Endometrium (tissue), 2 donors: ENCODE data around the gene TNS4.

Experiments used
- FAIRE-seq: peaks from 2 replicates; lab custom pipeline; 2012; peaks lifted over from hg19 to GRCh38; lab: Jason Lieb, UNC
- donor health status: control.
- donor health status: control.

TNS4 gene

DNA sequence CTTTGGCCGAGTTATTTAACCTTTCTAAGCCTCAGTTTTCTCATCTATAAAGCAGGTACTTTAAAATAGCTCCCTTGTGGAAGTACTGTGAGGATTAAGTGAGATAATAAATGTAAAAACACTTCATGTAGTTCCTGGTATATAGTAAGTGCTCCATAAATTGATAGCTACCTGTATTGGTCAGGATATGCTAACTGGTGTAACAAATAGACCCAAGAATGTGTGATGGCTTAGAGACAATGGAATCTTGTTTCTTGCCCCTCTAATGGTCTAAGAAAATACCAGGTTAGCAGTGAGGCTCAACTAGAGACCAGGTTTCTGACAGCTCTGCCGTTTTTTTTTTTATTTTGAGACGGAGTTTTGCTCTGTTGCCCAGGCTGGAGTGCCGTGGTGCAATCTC is 34.0 kb upstream of the TNS4 start:
- FAIRE-seq, result no peak

- FAIRE-seq, result no peak
Observed at GRCh38 chr17:40534371-40535189, 33.2 kb upstream of the TNS4 start.

DNA sequence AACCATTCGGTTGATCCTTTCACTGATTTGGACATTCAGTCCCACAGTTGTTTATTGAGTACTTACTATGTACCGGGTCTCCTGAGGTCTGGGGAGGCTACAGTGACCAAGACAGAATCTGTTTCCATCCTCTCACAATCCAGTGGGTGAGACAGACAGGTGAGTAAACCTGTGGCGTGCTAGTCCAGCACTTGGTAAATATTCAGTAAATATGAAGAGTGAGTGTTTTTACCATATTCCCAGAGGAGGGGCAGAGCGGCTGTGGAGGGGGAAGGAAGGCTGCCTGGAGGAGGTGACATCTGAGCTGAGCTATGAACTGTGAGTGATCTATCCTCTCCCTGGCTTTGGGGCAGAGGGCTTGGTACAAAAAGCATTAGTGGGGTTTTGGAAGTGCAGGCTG is 32.5 kb upstream of the TNS4 start:
- no peak for FAIRE-seq

DNA sequence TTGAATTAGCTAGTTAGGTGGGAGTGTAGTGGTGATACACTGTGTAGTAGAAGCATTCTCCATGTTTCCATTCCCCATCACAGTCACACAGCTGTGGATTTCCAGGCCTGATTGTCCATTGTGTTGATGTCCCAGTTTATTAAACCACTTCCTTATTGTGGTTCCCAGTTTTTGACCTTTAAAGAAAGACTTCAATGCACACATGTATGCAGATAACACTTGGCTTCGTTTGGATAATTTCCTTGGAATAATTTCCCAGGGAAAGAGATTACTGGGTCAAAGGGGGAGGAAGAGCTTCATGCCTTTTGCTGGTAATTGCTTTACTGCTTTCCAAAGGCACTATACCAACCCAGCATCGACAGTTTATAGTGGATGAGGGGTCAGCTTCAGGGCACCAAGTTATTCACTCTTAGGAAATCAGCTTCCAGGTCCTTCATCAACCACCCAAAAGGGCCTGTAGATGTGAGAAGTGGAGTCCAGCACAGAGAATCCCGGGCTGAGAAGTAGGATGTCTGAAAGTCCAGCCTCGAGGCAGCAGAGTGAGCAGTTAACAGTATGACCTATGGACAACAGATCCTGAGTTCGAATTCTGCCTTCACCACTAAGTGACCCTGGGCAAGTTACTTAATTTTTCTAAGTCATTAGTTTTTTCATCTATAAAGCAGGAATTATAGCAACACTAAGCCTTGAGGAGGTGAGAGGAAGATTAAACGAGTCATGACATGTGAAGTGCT is 31.3 kb upstream of the TNS4 start:
- FAIRE-seq, result no peak

DNA sequence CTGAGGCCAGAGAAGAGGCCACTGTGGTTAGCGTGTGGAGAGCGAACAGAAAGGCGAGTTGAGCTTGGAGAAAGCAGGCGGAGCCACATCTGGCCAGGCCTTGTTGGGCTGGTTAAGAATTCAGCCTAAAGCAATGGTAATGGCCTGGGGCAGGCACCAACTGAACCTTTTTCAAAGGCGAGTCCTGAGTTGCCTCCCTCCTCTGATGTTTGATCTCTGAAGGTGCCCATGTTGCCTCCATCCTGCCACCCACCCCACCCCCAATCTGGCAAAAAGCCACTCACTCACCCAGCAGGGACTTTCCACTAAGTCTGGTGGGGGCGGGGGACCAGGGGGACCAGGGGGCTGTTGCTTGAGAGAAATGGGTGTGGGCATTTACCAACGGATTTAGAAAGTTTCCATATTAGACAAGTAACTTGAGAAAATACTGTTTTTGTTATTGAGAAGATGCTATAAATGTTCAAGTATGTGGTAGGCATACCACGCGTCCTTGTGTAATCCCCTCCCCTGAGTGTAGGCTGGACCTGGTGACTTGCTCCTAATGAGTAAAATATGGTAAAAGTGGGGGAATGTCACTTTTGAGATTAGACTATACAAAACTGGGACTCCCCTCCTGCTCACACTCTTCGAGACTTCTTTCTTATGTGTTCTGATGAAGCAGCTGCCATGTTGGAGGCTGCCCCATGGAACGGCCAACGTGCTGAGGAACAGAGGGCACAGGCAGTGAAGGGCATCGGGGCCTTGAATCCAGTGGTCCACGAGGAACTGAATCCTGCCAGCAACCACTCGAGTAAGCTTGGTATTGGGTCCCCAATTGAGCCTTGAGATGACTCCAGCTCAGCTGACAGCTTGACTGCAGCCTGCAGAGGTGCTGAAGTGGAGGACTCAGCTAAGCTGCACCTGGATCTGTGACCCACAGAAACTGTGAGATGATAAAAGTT is 29.9 kb upstream of the TNS4 start:
- no peak for FAIRE-seq

DNA sequence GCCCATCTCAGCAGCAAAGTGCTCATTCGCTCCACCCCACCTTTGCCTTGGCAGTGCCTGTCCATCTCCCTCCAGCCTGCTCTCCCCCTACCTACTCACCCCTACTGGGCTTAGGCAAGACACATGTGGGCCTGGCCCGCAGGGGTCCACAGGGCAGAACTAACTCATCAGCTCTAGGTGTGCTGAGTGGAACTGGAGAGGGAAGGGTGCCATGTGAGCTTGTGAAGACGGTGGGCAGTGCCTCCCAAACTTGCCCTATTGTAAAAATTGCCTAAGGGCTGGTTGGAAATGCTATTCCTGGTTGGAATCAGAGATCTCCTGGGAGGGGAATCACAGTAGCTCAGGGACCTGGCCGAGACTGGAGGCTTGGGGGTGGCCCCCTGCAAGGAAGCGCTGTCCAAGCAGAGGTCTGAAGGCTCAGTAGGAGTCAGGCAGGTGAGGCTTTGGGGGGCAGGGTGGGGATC is 29.1 kb upstream of the TNS4 start:
- no peak for FAIRE-seq

DNA sequence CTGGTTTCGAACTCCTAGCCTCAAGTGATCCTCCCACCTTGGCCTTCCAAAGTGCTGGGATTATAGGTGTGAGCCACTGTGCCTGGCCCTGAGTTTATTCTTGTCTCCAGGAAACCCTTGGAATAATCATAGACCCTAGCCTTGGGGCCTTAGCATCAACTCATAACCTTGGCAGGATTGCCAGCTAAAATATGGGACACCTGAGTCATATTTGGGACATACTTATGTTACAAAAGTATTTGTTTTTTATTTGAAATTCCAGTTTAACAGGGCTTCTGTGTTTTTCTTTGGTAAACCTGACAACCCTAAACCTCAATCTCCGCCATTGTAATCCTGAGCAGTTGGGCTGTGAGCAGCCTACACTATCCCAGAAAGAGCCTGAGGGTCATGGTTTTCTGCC is 28.6 kb upstream of the TNS4 start:
- no peak for FAIRE-seq

- no peak for FAIRE-seq
Observed at GRCh38 chr17:40528692-40529417, 27.4 kb upstream of the TNS4 start.

GRCh38 chr17:40526668-40527067 is 25.2 kb upstream of the TNS4 start:
- no peak for FAIRE-seq

DNA sequence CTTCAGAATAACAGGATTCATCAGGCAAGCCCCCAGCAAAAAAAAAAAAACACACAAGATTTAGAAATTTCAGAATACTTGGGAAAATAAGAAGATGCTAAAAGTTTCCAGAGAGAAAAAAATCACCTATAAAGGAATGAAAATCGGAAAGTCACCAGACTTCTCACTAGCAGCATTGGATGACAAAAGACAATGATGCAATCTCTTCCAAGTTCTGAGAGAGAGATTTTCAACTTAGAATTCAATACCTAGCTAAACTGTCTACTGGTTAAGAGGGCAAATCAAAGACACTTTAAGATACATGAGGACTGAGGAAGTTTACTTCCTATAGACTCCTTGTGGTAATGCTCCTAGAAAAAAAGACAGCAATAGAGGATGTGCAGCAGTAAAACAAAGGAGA is 23.9 kb upstream of the TNS4 start:
- FAIRE-seq, result no peak

DNA sequence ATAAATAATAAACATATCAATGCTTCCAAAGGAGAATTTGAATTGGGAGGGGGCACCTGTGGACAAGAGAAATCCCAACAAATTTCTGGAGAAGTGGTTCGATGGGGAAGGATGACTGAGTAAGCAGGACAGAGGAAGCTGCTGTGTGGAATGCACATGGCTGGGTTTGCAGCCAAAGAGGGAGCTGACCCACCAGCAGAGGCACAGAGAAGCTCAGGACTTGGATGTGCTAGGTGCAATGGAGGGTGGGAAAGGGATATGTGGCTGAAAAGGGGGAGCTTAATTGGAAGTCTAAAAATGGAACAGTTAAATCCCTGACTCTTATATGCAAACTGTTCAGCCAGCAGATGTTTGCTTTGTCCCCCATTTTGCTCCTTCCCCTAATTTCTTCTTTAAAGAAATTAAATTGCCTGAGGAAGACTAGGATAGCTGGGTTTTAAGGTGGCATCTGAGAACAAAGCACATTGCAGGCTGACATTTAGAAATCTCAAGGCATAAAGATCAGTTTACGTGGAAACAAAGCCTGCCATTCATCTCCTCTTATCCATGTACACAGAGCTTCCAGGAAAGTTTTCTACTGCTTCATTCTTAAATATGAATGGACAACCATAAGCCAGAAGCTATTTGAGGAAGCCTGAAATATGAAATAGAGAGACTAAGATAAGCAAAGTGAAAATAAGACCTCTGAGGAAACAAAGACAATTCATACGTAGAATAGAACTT is 23.0 kb upstream of the TNS4 start:
- FAIRE-seq, result no peak

GRCh38 chr17:40522961-40523310 is 21.5 kb upstream of the TNS4 start:
- FAIRE-seq, result no peak

DNA sequence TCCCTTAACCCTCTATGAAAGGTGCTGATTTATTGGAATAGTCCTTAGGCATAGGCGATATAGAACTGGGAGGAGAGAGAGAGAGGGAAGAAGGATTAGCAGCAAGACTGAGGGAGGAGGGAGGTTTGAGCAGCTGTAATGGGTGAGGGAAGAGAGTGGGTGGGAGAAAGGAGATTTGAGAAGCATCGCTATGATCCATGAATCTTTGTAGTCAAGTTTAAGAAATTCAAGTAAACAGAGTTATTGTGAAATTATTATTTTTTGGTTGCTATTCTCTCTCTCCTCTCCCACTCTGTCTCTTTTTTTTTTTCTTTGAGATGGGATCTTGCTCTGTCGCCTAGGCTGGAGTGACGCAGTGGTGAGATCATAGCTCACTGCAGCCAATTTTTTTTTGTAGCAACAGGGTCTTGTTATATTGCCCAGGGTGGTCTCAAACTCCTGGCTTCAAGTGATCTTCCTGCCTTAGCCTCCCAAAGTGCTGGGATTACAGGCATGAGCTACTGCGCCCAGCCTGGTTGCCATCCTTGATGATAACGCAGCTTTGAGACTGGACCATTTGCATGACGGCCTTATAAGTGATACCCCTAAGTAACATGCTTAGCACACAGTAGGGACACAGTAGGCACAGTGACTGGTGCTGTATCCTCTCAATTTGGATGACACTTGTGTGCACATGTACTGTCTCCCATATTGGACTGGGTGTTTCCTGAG is 21.0 kb upstream of the TNS4 start:
- FAIRE-seq, result no peak

- FAIRE-seq, result no peak
Observed at GRCh38 chr17:40520991-40521453, 19.6 kb upstream of the TNS4 start.

DNA sequence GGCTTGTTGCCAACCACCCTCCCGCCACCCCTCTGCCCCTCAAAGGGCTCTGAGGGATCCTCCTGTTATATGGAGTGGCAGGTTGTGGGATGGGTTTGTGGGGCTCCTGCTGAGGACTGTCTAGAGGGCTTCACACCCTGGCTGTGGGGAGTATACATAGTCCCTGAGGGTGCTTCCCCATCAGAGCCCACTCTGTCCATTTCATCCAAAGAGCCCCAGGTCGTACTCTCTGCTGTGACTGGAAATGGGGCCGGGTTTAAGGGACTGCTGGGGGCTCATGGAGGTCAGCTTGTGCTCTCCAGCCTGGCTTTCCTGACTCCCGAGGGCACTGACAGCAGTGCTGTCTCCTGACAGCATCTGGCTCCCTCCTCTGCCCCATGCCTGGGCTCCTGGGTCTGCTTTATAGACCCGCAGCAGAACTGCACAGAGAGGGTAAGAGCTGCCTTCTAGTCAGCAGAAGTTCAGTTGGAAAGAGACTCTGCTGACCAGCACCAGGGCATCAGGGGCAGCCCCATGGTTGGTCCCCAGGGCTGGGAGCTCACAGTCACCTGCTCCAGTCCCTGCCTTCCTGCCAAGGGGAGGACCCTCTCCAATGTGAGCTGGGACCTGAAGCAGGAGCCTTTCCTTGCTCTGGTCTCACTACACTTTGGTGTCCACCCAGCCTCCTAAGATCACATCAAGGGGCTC is 17.8 kb upstream of the TNS4 start:
- no peak for FAIRE-seq

DNA sequence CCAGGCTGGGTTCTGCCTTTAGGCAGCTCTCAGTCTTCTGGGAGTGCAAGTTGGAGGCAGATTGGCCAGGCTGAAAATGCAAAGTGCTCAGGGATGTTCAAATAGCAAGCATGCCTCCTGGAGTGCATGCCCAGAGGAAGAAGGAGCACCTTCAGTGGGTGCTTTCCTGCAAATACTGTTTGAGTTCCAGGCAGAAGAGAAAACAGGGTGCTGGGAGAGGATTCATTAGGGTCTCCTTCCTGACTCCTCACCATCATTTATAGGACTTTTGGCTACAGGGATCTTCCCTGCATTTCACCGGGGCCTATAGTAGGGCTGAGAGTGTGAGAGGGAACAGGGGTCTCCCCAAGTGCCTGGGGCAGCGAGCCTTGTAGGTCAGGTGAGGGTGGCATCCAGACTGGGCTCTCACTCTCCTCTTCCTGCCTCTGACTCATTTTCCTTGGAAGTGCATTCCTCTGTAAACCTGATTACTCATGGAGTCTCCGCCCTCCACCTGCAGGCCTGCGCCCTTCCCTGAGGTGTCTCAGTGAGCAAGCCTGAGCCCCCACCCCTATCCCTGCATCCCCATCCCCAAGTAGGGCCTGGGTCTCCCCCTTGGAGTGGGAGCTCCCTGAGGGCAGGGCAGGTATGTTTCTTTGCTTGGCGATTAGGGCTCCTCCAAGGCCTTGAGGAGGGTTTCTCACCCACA is 17.1 kb upstream of the TNS4 start:
- FAIRE-seq, result no peak

DNA sequence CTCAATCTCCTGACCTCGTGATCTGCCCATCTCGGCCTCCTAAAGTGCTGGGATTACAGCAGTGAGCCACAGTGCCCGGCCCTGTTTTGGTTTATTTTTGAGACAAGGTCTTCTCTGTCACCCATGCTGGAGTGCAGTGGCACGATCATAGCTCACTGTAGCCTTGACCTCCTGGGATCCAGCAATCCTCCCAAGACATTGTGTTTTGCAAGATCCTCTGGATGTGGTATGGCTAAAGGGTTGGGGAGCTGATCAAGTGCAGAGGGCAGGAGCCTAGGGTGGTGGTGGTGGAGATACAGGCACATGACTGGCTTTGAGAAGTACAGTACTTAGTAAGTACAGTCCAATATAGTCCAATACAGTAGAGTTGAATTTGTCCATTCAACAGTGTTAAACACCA is 16.6 kb upstream of the TNS4 start:
- FAIRE-seq, result no peak

DNA sequence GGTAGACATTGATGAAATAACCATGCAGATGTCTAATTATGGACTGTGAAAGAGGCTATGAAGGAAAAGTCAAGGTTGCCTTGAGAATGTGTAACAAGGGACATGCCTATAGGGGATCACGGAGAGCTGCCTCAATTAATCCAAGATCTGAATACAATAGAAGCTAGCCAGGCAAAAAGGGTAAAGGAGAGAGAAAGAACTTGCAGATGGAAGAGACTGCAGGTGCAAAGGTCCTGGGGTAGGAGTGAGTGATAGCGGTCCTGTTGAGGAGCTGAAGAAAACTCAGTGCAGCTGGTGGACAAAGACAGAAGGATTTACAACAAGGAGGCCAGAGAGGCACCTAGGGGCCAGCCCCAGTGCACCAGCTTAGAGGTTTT is 15.9 kb upstream of the TNS4 start:
- no peak for FAIRE-seq

DNA sequence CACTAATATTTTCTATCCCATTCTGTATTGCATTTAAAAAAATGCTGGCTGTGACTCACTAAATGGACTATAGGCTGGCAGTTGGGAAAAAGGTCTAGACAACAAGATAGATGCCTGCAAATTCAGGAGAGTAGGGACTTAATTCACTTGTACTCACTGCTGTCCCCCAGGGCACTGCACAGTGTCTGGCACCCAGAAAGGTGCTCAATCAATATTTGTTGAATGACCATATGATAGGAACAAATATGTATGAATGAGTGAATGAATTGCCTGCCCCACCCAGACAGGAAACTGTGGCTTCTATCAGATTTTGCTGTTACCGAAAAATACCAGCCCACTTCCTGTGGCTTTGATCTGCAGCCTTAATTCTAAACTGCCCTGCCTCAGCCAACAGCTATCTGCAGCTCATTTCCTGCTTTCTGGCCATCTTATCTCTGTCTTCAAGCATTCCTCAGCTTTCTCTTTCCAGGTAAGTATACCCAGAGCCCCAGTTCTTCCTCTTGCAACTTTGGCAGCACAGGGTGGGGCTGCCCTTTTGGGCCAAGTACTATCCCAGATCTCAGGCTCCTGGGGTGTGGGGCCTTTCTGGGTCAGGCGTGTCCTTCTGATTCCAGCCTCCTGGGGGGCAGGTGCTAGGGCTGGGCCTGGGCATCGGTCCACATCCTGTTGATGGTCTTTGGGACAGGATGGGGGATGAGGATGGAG is 15.3 kb upstream of the TNS4 start:
- FAIRE-seq, result no peak
